ENCODE measurements around the gene MAGEB4.

DNA sequence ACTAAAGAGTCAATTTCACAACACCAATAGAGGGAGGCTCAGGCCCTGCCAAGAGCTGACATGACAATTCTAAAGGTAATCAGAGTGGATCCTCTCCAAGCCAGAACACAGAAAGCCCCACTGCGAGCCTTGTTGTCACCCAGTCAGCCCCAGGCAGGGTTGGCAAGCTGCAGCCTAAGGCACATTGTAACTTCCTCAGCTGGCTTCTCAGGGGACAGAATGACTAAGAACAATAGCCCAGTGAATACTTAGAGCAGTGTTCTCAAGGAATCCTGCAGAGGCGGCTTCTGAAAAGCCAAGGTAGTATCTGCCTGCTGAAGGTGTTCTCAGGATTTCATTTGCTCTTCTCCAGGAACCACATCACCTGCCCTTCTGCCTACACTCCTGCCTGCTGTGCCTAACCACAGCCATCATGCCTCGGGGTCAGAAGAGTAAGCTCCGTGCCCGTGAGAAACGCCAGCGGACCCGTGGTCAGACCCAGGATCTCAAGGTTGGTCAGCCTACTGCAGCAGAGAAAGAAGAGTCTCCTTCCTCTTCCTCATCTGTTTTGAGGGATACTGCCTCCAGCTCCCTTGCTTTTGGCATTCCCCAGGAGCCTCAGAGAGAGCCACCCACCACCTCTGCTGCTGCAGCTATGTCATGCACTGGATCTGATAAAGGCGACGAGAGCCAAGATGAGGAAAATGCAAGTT, at the start of gene MAGEB4:
- TF ChIP-seq, protein P1, sequence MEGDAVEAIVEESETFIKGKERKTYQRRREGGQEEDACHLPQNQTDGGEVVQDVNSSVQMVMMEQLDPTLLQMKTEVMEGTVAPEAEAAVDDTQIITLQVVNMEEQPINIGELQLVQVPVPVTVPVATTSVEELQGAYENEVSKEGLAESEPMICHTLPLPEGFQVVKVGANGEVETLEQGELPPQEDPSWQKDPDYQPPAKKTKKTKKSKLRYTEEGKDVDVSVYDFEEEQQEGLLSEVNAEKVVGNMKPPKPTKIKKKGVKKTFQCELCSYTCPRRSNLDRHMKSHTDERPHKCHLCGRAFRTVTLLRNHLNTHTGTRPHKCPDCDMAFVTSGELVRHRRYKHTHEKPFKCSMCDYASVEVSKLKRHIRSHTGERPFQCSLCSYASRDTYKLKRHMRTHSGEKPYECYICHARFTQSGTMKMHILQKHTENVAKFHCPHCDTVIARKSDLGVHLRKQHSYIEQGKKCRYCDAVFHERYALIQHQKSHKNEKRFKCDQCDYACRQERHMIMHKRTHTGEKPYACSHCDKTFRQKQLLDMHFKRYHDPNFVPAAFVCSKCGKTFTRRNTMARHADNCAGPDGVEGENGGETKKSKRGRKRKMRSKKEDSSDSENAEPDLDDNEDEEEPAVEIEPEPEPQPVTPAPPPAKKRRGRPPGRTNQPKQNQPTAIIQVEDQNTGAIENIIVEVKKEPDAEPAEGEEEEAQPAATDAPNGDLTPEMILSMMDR (IDR thresholded peaks at IDR 0.05) = no peak
- TF ChIP-seq POLR2A (IDR thresholded peaks at IDR 0.05) = no peak

Data from suprapubic skin (tissue), 3 donors.